Esophagus (tissue), 2 donors: Measurements from ENCODE around the gene LMNTD1. TPM values are rescaled to one million over a fixed set of nuclear protein-coding genes. Genes with fewer than 3 reads are reported as not detected.
"Not testable (repeated sequence)": the region's sequence is repeated elsewhere in the genome, so short reads cannot be mapped to it uniquely, and the experiment has no call there.

Experiments
- H3K27ac ChIP-seq, 2 donors: one replicate each; pipeline ENCODE4 v1.5.1; 2013; ENCODE audit warnings: low read depth in 2 of 2, mild to moderate bottlenecking in 2 of 2, inconsistent platforms in 1 of 2, low read length in 1 of 2, moderate library complexity in 1 of 2
- H3K27me3 ChIP-seq, 2 donors: one replicate each; pipeline ENCODE4 v1.6.1; 2013; ENCODE audit warnings: low read length in 2 of 2, control low read depth in 1 of 2, mild to moderate bottlenecking in 1 of 2; ENCODE audit not compliant: insufficient read depth in 2 of 2, control insufficient read depth in 1 of 2
- H3K36me3 ChIP-seq, 2 donors: one replicate each; pipeline ENCODE4 v1.6.1; 2013; ENCODE audit warnings: low read length in 1 of 2; ENCODE audit not compliant: control insufficient read depth in 2 of 2, insufficient read depth in 2 of 2
- H3K4me1 ChIP-seq, 2 donors: one replicate each; pipeline ENCODE4 v1.6.1; 2013; ENCODE audit warnings: low read length in 1 of 2; ENCODE audit not compliant: control insufficient read depth in 2 of 2, insufficient read depth in 2 of 2
- H3K4me3 ChIP-seq, 2 donors: one replicate each; pipeline ENCODE4 v1.5.1; 2013; ENCODE audit warnings: low read length in 2 of 2, mild to moderate bottlenecking in 2 of 2, low read depth in 1 of 2, moderate library complexity in 1 of 2
- H3K9me3 ChIP-seq, 2 donors: one replicate each; pipeline ENCODE4 v1.6.1; 2013; ENCODE audit warnings: mild to moderate bottlenecking in 2 of 2, low read depth in 1 of 2, low read length in 1 of 2, moderate library complexity in 1 of 2; ENCODE audit not compliant: control insufficient read depth in 2 of 2, insufficient read depth in 1 of 2
- WGBS, 2 donors: extraction: QIAGEN DNeasy Blood & Tissue Kit; methylation state at CpG; one replicate each; pipeline ENCODE4 v1.1.7; 2013; 5-methylcytosine and 5-hydroxymethylcytosine counted together
- polyA plus RNA-seq, 2 donors: library from polyadenylated mRNA; stranded (reverse); fragments of 200-250 nt; gene quantifications; one replicate each; pipeline ENCODE4 v1.2.3, GENCODE V29; 2013
- donor health status: healthy with polysubstance abuse.
- donor health status: Bipolar disorder and iron deficiency.

LMNTD1 gene, protein sequence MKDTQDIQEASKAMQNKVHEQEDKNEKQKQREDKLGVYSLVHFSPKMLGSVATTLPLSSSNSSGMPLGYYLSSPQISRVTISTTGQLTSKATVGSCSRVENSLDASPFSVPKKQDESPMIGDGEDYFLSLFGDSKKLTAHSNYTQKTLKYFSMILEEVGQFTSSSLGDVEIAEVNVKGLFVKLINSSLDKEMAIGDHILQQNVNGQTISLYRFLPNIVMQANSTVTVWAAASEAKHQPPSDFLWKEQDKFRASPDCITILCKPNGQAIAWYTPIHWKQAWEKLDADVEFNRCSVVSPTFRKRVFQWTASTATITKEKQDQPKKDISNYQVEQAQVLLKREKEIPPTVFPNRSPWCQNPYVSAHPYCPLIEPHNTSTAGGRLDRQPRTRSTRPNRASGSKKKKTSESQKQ
- polyA plus RNA-seq: not detected

- H3K9me3 ChIP-seq: no peaks in the 10 kb centered on the region
- no peak within 1 kb of the TSS for H3K27ac ChIP-seq
- H3K4me1 ChIP-seq: no peaks in the 10 kb centered on the region
- H3K36me3 ChIP-seq: no peaks in the 10 kb centered on the region
- H3K27me3 ChIP-seq: no peaks in the 10 kb centered on the region
- 7 to 31% methylated on average over 1 of the region's 1 CpG for WGBS, 2 donors
- H3K4me3 ChIP-seq: no peak within 1 kb of the TSS
Measured at GRCh38 chr12:25553098-25553497, at the start of gene LMNTD1. Gene LMNTD1 (minus strand): TSS chr12:25553283. CDS start chr12:25552959, 324 bp downstream.

GRCh38 chr12:25598956-25599355 is 45.9 kb upstream of the LMNTD1 start:
- H3K27ac ChIP-seq: no peak overlapping the region
- no peaks in the 10 kb centered on the region for H3K9me3 ChIP-seq
- H3K4me1 ChIP-seq: no peaks in the 10 kb centered on the region
- H3K36me3 ChIP-seq: no peaks in the 10 kb centered on the region
- WGBS, 2 donors: 90 to 91% methylated on average over 3 of the region's 3 CpGs
- no peaks in the 10 kb centered on the region for H3K27me3 ChIP-seq
- no peak overlapping the region for H3K4me3 ChIP-seq

DNA sequence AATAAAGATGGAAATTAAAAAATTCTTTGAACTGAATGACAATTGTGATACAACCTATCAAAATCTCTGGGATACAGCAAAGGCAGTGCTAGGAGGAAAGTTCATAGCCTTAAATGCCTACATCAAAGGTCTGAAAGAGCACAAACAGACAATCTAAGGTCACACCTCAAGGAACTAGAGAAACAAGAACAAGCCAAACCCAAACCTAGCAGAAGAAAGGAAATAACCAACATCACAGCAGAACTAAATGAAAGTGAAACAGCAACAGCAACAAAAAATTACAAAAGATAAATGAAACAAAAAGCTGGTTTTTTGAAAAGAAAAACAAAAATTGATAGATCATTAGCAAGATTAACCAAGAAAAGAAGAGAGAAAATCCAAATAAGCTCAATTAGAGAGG is 42.4 kb upstream of the LMNTD1 start:
- not testable (repeated sequence) for H3K4me3 ChIP-seq, H3K27me3 ChIP-seq, H3K36me3 ChIP-seq, H3K4me1 ChIP-seq, H3K9me3 ChIP-seq, H3K27ac ChIP-seq

DNA sequence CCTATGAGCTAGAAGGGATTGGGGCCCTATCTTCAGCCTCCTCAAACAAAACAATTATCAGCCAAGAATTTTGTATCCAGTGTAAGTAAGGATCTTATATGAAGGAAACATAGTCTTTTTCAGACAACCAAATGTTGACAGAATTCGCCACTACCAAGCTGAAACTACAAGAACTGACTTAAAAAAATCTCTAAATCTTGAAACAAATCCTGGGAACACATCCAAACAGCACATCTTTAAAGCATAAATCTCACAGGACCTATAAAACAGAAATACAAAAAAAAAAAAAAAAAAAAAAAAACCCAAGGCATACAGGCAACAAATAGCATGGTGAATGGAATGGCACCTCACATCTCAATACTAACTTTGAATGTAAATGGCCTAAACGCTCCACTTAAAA is 41.3 kb upstream of the LMNTD1 start:
- WGBS, 2 donors: 89 to 94% methylated on average over 2 of the region's 2 CpGs
- H3K27me3 ChIP-seq: no peaks in the 10 kb centered on the region
- no peaks in the 10 kb centered on the region for H3K4me1 ChIP-seq
- no peak overlapping the region for H3K27ac ChIP-seq
- no peak overlapping the region for H3K4me3 ChIP-seq
- H3K9me3 ChIP-seq: no peaks in the 10 kb centered on the region
- H3K36me3 ChIP-seq: no peaks in the 10 kb centered on the region

DNA sequence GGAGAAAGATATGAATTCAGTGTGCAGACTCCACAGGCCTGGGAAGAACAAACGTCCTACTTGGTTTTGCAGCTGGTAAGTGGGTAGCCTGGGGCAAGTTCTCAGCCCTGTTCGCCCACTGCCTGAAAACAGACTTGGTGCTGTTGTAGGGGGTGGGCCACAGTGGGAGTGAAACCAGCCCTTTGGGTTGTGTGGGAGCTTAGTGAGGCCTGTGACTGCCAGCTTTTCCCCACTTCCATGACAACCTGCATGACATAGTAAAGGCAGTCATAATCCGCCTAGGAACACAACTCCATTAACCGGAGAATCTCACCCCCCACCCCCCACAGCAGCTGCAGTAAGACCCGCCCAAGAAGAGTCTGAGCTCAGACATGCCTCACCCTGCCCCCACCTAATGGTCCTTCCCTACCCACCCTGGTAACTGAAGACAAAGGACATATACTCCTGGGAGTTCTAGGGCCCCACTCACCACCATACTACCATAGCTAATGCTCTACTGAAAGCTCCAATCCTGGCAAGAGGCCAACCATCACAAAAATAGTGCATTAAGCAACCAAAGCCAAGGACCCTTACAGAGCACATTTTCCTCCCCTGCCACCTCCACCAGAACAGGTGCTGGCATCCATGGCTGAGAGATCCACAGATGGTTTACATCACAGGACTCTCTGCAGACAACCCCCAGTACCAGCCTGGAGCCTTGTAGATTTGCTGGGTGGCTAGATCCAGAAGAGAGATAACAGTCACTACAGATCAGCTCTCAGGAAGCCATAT is 39.8 kb upstream of the LMNTD1 start:
- no peaks in the 10 kb centered on the region for H3K9me3 ChIP-seq
- no peak overlapping the region for H3K4me3 ChIP-seq
- WGBS, 2 donors: 65 to 82% methylated on average over 4 to 5 of the region's 5 CpGs
- no peaks in the 10 kb centered on the region for H3K4me1 ChIP-seq
- H3K36me3 ChIP-seq: no peaks in the 10 kb centered on the region
- no peaks in the 10 kb centered on the region for H3K27me3 ChIP-seq
- no peak overlapping the region for H3K27ac ChIP-seq

- H3K27ac ChIP-seq: no peak overlapping the region
- H3K36me3 ChIP-seq: no peaks in the 10 kb centered on the region
Measured at GRCh38 chr12:25591144-25591543, 38.1 kb upstream of the LMNTD1 start.

GRCh38 chr12:25590011-25590721 is 37.1 kb upstream of the LMNTD1 start:
- H3K9me3 ChIP-seq: peaks cover 0 to 4% of the 10 kb centered on the region in 2 donors
- H3K4me3 ChIP-seq: no peak overlapping the region
- 79 to 83% methylated on average over 5 of the region's 5 CpGs for WGBS, 2 donors
- H3K27me3 ChIP-seq: peaks cover 2 to 4% of the 10 kb centered on the region in 2 donors
- H3K4me1 ChIP-seq: no peaks in the 10 kb centered on the region
- H3K27ac ChIP-seq: no peak overlapping the region
- H3K36me3 ChIP-seq: no peaks in the 10 kb centered on the region

More at GRCh38 chr12:25591144-25591543, 38.1 kb upstream of the LMNTD1 start:
- Histone ChIP-seq H3K4me1 (no peaks in the 10 kb centered on the region), H3K4me3 (no peak overlapping the region), H3K9me3 (peaks cover 0 to 4% of the 10 kb centered on the region in 2 donors), H3K27me3 (peaks cover 2 to 4% of the 10 kb centered on the region in 2 donors)

- no peak overlapping the region for H3K4me3 ChIP-seq
- peaks cover 0 to 4% of the 10 kb centered on the region in 2 donors for H3K9me3 ChIP-seq
- H3K27me3 ChIP-seq: peaks cover 2 to 4% of the 10 kb centered on the region in 2 donors
- 92 to 93% methylated on average over 4 of the region's 4 CpGs for WGBS, 2 donors
- H3K27ac ChIP-seq: no peak overlapping the region
- H3K4me1 ChIP-seq: no peaks in the 10 kb centered on the region
- no peaks in the 10 kb centered on the region for H3K36me3 ChIP-seq
Measured at GRCh38 chr12:25587346-25587745, 34.3 kb upstream of the LMNTD1 start.

DNA sequence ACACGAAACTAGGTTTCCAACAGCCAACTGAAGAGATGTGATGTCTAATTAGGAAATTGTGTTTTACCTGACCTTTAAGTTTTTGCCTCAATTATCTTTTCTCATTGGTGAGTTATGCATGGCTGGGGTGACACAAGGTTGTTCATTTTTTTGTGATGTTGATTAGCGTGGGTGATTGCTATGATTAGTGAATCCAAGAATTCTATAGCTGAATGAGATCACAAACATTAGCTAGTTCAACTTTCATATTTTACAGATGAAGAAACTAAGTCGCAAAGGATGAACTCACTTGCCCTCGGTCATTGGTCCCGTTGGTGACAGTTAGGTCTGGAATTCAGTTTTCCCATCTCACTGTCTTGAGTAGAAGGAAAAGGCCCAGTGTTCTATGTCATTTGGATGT is 32.6 kb upstream of the LMNTD1 start:
- peaks cover 2 to 4% of the 10 kb centered on the region in 2 donors for H3K27me3 ChIP-seq
- H3K36me3 ChIP-seq: no peaks in the 10 kb centered on the region
- H3K27ac ChIP-seq: no peak overlapping the region
- H3K4me1 ChIP-seq: no peaks in the 10 kb centered on the region
- WGBS, 2 donors: 37 to 61% methylated on average over 5 of the region's 5 CpGs
- peaks cover 0 to 4% of the 10 kb centered on the region in 2 donors for H3K9me3 ChIP-seq
- H3K4me3 ChIP-seq: no peak overlapping the region
